PC-9 (cell line): ENCODE results near the gene EDEM2. TPM values are rescaled to one million over a fixed set of nuclear protein-coding genes. Genes with fewer than 3 reads are reported as not detected.

ENCODE experiments used
- BruUV-seq: library from RNA; stranded (reverse); fragments of 400-500 nt; replicated peaks from 2 replicates; lab custom pipeline; 2021; lab: Mats Ljungman, UMichigan
- CTCF ChIA-PET: fragments of 300-600 bp; sonication (Branson Sonifier 250); formaldehyde crosslinking; loops from one replicate; lab custom pipeline; 2022; ENCODE audit warnings: antibody characterized with exemption; lab: Charles Lee
- POLR2A ChIA-PET: fragments of 300-600 bp; sonication (Branson Sonifier 250); formaldehyde crosslinking; loops from one replicate; lab custom pipeline; 2022; ENCODE audit warnings: antibody characterized with exemption; ENCODE audit not compliant: unreplicated experiment; lab: Charles Lee
- DNase-seq, 2 experiments: peaks; one replicate each; pipeline versions ENCODE4 v3.0.0 to v3.0.0-alpha.2; 2015 to 2022; ENCODE audit warnings: mixed read lengths in 1 of 2
- H2AFZ ChIP-seq: fragments of 200-600 bp; sonication (generic); 2 replicates; pipeline ENCODE4 v1.8.1; 2017; ENCODE audit warnings: antibody characterized with exemption
- H3F3A ChIP-seq: fragments of 200-600 bp; sonication (generic); 2 replicates; pipeline ENCODE4 v1.8.1; 2017; ENCODE audit warnings: antibody characterized with exemption, mild to moderate bottlenecking, low read depth; ENCODE audit not compliant: insufficient read depth
- H3K27ac ChIP-seq: fragments of 200-600 bp; sonication (generic); 2 replicates; pipeline ENCODE4 v1.6.1; 2016; ENCODE audit warnings: mixed run types
- H3K27me3 ChIP-seq: fragments of 200-600 bp; sonication (generic); 2 replicates; pipeline ENCODE4 v1.6.1; 2016; ENCODE audit warnings: low read depth, mixed run types; ENCODE audit not compliant: insufficient read depth
- H3K36me3 ChIP-seq: fragments of 200-600 bp; sonication (generic); 2 replicates; pipeline ENCODE4 v1.6.1; 2016; ENCODE audit warnings: low read depth, mixed run types
- H3K4me1 ChIP-seq: fragments of 200-600 bp; sonication (generic); replicated peaks from 2 replicates; pipeline ENCODE4 v1.6.1; 2016; ENCODE audit warnings: mixed run types; ENCODE audit not compliant: insufficient read depth
- H3K4me2 ChIP-seq: fragments of 200-600 bp; sonication (generic); 2 replicates; pipeline ENCODE4 v1.6.1; 2017; ENCODE audit warnings: mixed run types
- H3K4me3 ChIP-seq: fragments of 200-600 bp; sonication (generic); 2 replicates; pipeline ENCODE4 v1.6.1; 2016; ENCODE audit warnings: mixed run types
- H3K79me2 ChIP-seq: fragments of 200-600 bp; sonication (generic); 2 replicates; pipeline ENCODE4 v1.6.1; 2017; ENCODE audit warnings: low read depth, mixed run types
- H3K9me2 ChIP-seq: fragments of 200-600 bp; sonication (generic); 2 replicates; pipeline ENCODE4 v1.8.1; 2017; ENCODE audit warnings: mild to moderate bottlenecking; ENCODE audit not compliant: insufficient read depth
- H3K9me3 ChIP-seq: fragments of 200-600 bp; sonication (generic); 2 replicates; pipeline ENCODE4 v1.8.1; 2016; ENCODE audit warnings: low read depth; ENCODE audit not compliant: insufficient read depth
- H4K20me1 ChIP-seq: fragments of 200-600 bp; sonication (generic); 2 replicates; pipeline ENCODE4 v1.8.1; 2017; ENCODE audit not compliant: insufficient read depth
- EZH2 ChIP-seq: fragments of 200-600 bp; sonication (generic); IDR thresholded peaks from 2 replicates; pipeline ENCODE4 v1.8.0; 2017; ENCODE audit warnings: antibody characterized with exemption, low read depth
- intact Hi-C: fragments of 100-400 bp; cut with micrococcal nuclease; formaldehyde crosslinking; loops from one replicate; pipeline ENCODE4 v1.10.0; 2022; ENCODE audit not compliant: unreplicated experiment
- total RNA-seq: library from RNA; stranded (reverse); gene quantifications from 2 replicates; pipeline ENCODE4 v1.2.3, GENCODE V29; 2021
- TF ChIP-seq, protein P1 (sequence below): fragments of 200-600 bp; sonication (generic); conservative IDR thresholded peaks from 2 replicates; pipeline ENCODE4 v1.6.1; 2017; ENCODE audit warnings: mixed run types, antibody characterized with exemption, mild to moderate bottlenecking, moderate library complexity

Gene EDEM2
- total RNA-seq, 1 experiment from 2014 or later: 34.9 TPM

DNA sequence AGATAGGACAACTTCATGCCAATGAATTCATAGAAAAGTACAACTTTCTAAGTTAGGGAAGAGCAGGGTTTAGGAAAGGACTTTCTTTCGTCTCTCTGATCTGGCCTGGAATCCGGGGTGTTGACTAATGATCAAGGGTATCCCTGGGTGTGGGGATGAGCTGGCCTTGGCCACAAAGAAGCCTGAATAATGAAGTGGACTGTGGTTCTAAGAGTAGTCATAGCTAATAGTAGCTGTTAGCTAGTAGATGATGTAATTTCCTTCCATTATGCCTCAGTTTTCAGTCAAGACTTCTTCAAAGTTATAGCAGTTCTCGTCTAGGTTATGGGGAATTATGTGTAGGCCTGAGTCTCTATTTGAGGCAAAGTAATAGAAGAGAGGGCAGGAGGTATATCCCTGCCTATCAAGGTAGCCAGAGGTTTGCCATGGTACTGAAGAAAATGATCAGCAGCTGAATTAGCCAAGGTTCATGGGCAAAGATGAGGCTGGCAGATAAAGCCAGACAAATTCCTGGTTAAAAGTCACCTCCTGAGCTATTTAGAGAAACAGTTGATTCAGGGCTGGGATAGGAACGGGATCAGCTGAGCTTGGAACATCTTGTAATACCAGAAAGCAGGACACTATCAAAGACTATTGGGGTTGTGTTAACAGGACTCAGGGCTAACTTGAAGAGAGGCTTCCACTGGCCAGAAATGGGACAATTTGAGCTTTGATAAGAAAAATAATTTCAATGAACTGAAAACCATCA, 35.8 kb downstream of the EDEM2 start:
- no TSS peak for BruUV-seq
- ChIA-PET CTCF (interaction anchor here (1.1 kb wide), 1 partner anchor 15 kb away, joined by 12 read pairs; no protein-coding TSS in a partner anchor), POLR2A (interaction anchor here (0.7 kb wide), 2 partner anchors 19 to 1232 kb away, joined by 3 to 4 read pairs; no protein-coding TSS in a partner anchor)
- no peak for DNase-seq
- Histone ChIP-seq H3K27ac (peak overlapping the region; percentile 88), H4K20me1 (no peaks in the 10 kb centered on the region), H3K4me3 (no peak overlapping the region), H3K27me3 (no peaks in the 10 kb centered on the region), H3K4me2 (peak overlapping the region; percentile 9), H2AFZ (0 out of 2 replicates have a peak overlapping the region, but pooled peaks have one; percentile 1), H3K36me3 (peaks cover under 1% of the 10 kb centered on the region; the same call in 1 of the 2 replicates), H3K9me3 (no peaks in the 10 kb centered on the region), H3K4me1 (peaks cover 33% of the 10 kb centered on the region), H3K79me2 (no peaks in the 10 kb centered on the region), H3F3A (peaks cover 21% of the 10 kb centered on the region), H3K9me2 (no peaks in the 10 kb centered on the region)
- TF ChIP-seq, protein P1, sequence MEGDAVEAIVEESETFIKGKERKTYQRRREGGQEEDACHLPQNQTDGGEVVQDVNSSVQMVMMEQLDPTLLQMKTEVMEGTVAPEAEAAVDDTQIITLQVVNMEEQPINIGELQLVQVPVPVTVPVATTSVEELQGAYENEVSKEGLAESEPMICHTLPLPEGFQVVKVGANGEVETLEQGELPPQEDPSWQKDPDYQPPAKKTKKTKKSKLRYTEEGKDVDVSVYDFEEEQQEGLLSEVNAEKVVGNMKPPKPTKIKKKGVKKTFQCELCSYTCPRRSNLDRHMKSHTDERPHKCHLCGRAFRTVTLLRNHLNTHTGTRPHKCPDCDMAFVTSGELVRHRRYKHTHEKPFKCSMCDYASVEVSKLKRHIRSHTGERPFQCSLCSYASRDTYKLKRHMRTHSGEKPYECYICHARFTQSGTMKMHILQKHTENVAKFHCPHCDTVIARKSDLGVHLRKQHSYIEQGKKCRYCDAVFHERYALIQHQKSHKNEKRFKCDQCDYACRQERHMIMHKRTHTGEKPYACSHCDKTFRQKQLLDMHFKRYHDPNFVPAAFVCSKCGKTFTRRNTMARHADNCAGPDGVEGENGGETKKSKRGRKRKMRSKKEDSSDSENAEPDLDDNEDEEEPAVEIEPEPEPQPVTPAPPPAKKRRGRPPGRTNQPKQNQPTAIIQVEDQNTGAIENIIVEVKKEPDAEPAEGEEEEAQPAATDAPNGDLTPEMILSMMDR: no peak
- no peak for TF ChIP-seq EZH2
- intact Hi-C loops: no loop called here

DNA sequence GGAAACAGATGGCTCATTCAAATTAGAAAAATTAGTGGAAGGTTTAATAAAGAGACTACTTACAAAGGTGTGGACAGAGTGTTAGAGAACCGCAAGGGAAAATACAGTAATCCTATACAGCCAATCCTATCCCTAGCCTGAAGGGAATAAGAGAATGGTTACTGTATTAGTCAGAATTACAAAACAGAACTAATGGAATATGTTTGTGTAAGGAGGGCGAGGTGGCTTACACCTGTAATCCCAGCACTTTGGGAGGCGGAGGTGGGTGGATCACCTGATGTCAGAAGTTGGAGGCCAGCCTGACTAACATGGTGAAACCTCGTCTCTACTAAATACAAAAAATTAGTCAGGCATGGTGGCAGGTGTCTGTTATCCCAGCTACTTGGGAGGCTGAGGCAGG, 38.2 kb downstream of the EDEM2 start:
- DNase-seq: peak; percentile 10 to 81
- no peak overlapping the region for H2AFZ ChIP-seq
- no peak for TF ChIP-seq EZH2
- TF ChIP-seq, protein P1: no peak
- no peak overlapping the region for H3K4me3 ChIP-seq
- no peaks in the 10 kb centered on the region for H3K36me3 ChIP-seq
- peak overlapping the region; percentile 43 for H3K27ac ChIP-seq
- H4K20me1 ChIP-seq: no peaks in the 10 kb centered on the region
- no peaks in the 10 kb centered on the region for H3K27me3 ChIP-seq
- intact Hi-C loops: no loop called here
- no peaks in the 10 kb centered on the region for H3K9me3 ChIP-seq
- peaks cover 33% of the 10 kb centered on the region for H3K4me1 ChIP-seq
- BruUV-seq: no TSS peak
- H3F3A ChIP-seq: peaks cover 21% of the 10 kb centered on the region
- H3K79me2 ChIP-seq: no peaks in the 10 kb centered on the region
- CTCF ChIA-PET: no interaction called here
- peak overlapping the region; percentile 34; the same call in 1 of the 2 replicates for H3K4me2 ChIP-seq
- H3K9me2 ChIP-seq: no peaks in the 10 kb centered on the region
- POLR2A ChIA-PET: no interaction called here

DNA sequence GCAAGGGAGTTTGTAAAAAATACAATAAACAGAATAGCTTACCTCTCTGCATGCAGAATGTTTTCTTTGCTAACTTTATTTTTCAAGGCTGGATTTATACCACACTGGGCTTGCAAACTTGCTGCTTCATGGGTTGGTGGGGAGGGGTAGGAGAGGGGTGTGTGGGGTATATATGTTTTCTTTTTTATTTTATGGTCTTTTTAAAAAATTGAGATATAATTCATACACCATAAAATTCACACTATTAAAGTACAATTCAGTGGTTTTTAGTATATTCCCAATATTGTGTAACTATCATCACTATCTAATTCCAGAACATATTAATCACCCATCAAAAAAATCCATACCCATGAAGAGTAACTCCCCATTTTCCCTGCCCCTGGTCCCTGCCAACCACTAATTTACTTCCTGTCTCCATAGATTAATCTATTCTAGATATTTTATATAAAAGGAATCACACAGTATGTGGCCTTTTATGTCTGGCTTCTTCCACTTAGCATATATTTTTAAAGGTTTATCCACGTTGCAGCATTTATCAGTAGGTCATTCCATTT, 40.2 kb downstream of the EDEM2 start:
- H4K20me1 ChIP-seq: no peaks in the 10 kb centered on the region
- intact Hi-C loops: no loop called here
- DNase-seq: no peak
- H3K4me2 ChIP-seq: no peak overlapping the region
- POLR2A ChIA-PET: no interaction called here
- H3K27ac ChIP-seq: no peak overlapping the region
- H3K4me3 ChIP-seq: no peak overlapping the region
- H3K36me3 ChIP-seq: no peaks in the 10 kb centered on the region
- no peaks in the 10 kb centered on the region for H3K9me3 ChIP-seq
- H3K9me2 ChIP-seq: no peaks in the 10 kb centered on the region
- H3K27me3 ChIP-seq: no peaks in the 10 kb centered on the region
- CTCF ChIA-PET: interaction anchor here (1.1 kb wide), 1 partner anchor 10 kb away, joined by 7 read pairs; no protein-coding TSS in a partner anchor
- BruUV-seq: no TSS peak
- peaks cover 32% of the 10 kb centered on the region for H3K4me1 ChIP-seq
- no peaks in the 10 kb centered on the region for H3K79me2 ChIP-seq
- TF ChIP-seq, protein P1: no peak
- TF ChIP-seq EZH2: no peak
- H2AFZ ChIP-seq: no peak overlapping the region
- H3F3A ChIP-seq: peaks cover 19% of the 10 kb centered on the region
